IPS-18a (cell line): ENCODE results near the gene TMEM69.

Experiments used
- H3K27ac ChIP-seq: one replicate; pipeline ENCODE4 v1.5.1; 2013; ENCODE audit warnings: low read length
- H3K27me3 ChIP-seq: one replicate; pipeline ENCODE4 v1.6.1; 2013; ENCODE audit warnings: mild to moderate bottlenecking, low read length; ENCODE audit not compliant: control insufficient read depth, insufficient read depth
- H3K36me3 ChIP-seq: one replicate; pipeline ENCODE4 v1.6.1; 2013; ENCODE audit warnings: low read depth, low read length; ENCODE audit not compliant: control insufficient read depth
- H3K4me1 ChIP-seq: one replicate; pipeline ENCODE4 v1.6.1; 2013; ENCODE audit warnings: low read depth, low read length; ENCODE audit not compliant: control insufficient read depth
- H3K4me3 ChIP-seq: one replicate; pipeline ENCODE4 v1.5.1; 2013; ENCODE audit warnings: low read length
- H3K9ac ChIP-seq: one replicate; pipeline ENCODE4 v1.6.1; 2013; ENCODE audit warnings: mild to moderate bottlenecking, low read length, moderate library complexity
- H3K9me3 ChIP-seq: one replicate; pipeline ENCODE4 v1.6.1; 2013; ENCODE audit warnings: low read depth, low read length; ENCODE audit not compliant: control insufficient read depth

The TMEM69 gene, protein sequence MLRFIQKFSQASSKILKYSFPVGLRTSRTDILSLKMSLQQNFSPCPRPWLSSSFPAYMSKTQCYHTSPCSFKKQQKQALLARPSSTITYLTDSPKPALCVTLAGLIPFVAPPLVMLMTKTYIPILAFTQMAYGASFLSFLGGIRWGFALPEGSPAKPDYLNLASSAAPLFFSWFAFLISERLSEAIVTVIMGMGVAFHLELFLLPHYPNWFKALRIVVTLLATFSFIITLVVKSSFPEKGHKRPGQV

DNA sequence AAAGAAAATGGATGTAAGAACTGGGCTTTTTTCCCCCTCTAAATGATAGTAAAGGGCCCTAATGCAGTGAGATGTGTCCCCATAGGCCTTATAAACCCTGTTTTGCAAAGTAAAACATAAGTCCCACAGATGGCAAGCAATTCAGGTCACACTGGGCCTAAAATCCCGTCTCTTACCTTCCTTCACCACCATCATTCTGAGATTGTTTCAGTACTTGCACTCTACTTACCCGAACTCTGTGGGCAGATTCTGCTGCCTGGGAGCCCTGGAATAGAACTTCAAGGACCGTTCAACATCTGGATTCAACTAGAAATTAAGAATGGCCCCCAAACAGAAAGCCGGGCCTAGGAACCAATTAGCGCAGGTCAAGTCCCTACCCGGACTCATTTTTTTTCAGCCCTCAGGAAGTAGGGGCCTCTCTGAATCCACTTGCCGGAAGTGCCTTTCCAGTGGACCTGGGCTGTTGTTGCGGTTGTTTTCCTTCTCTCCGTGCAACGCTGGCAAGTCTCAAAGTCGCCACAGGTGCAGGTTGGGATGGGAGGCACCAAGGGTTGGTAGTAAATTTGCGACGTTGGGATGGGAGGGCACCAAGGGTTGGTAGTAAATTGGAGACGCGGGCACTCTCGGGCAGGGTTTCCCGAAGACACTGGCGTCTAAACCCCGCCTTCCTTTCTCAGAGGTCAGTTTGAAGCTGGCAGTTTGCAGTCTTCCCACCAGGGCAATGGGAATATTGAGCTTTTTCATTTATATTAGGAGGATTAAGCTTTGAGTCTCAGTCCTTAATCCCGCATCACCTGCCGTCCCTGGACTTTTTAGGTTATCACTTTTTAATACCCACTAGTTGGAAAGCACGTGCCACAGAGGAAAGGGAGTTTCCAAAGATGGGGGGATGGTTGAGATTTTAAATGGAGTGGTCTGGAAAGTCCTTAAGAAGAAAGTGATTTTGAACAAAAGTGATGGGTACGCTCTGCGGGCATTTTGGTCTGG, at the start of gene TMEM69:
Gene TMEM69 (plus strand): TSS at position 428 of the 987 bp plus-strand sequence. CDS start 2,888 bp downstream, outside the sequence.
- peak within 1 kb of the TSS; percentile 96 for H3K4me3 ChIP-seq
- H3K36me3 ChIP-seq, result peaks cover 14% of the 10 kb centered on the region
- peak within 1 kb of the TSS; percentile 79 for H3K27ac ChIP-seq
- no peaks in the 10 kb centered on the region for H3K9me3 ChIP-seq
- H3K27me3 ChIP-seq, result no peaks in the 10 kb centered on the region
- peak within 1 kb of the TSS; percentile 99 for H3K9ac ChIP-seq
- H3K4me1 ChIP-seq, result peaks cover 16% of the 10 kb centered on the region

DNA sequence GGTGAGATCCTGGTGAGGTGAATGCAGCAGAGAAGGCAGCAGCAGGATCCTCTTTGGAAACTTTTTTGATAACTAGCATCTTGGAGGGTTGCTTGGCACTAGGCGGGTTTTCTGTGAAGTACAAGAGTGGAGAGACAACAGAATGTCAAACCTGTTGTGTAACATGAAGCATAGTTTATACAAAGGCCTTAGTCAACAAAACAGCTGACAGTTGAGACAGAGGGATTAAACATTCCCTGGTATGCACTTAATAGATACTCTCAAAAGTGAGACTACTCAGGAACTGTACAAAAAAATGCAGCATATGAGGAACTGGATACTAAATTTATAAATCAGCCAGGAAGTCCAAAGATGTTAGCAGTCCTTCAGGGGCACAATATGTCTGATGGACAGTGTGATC, 47.7 kb upstream of the TMEM69 start:
- no peaks in the 10 kb centered on the region for H3K9me3 ChIP-seq
- no peak overlapping the region for H3K9ac ChIP-seq
- peaks cover 84% of the 10 kb centered on the region for H3K36me3 ChIP-seq
- H3K27ac ChIP-seq, result no peak overlapping the region
- no peaks in the 10 kb centered on the region for H3K27me3 ChIP-seq
- H3K4me1 ChIP-seq, result no peaks in the 10 kb centered on the region
- H3K4me3 ChIP-seq, result no peak overlapping the region

DNA sequence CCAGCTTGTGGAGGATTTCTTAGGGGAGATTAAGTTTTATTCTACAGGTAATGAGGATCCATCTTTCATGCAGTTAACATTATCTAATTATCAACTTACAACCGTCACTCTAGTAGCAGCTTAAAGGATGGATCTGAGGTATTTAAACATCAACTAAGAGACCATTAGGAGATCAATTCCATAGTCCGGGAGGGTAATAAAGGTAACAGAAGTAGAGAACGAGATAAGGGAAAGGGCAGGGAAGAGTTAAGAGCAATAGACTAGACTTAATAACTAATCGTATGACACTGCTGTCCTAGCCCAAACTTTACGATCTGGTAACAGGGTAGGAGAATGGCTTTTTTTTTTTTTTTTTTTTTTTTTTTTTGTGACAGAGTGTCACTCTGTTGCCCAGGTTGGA, 44.7 kb upstream of the TMEM69 start:
- no peak overlapping the region for H3K27ac ChIP-seq
- no peak overlapping the region for H3K9ac ChIP-seq
- no peaks in the 10 kb centered on the region for H3K27me3 ChIP-seq
- H3K4me1 ChIP-seq, result no peaks in the 10 kb centered on the region
- H3K36me3 ChIP-seq, result peaks cover 67% of the 10 kb centered on the region
- H3K9me3 ChIP-seq, result no peaks in the 10 kb centered on the region
- no peak overlapping the region for H3K4me3 ChIP-seq

DNA sequence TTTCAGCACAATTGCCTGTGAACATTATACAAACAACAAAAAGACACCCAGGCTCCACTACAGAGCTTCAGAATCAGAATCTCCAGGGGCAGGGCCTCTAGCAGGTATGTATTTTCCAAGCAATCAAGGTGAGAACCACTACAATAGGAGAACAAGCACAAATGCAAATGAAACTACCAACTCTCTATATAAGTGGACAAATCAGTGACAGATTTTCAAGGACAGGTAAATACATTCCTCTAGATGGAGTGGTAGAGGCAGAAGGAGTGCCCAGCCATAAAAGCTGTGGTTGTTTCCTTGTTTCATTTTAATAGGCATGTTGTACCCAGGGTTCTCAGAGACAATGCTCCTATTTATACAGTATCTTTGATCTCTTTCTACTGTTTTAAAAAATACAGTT, 44.0 kb upstream of the TMEM69 start:
- Histone ChIP-seq H3K9me3 (no peaks in the 10 kb centered on the region), H3K27me3 (no peaks in the 10 kb centered on the region), H3K27ac (no peak overlapping the region), H3K4me3 (no peak overlapping the region), H3K4me1 (no peaks in the 10 kb centered on the region), H3K36me3 (peaks cover 64% of the 10 kb centered on the region), H3K9ac (no peak overlapping the region)

DNA sequence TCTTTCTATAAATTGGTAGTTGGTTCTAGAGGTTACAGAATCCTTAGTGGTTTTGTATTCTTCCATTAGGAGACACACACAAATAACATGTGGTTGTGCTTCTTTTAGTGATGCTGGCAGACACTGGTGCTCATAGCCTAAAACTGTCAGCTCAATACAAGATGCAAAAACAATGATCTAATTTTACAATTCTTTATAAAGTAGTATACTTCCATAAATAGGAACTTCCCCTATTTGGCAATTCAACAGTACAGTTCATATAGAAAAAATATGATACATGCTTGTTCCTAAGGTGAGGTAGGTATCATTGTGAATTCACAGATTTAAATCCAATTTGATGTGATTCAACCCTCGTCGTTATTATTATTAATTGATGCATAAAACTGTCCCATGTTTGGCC, 43.3 kb upstream of the TMEM69 start:
- H3K9me3 ChIP-seq, result no peaks in the 10 kb centered on the region
- no peaks in the 10 kb centered on the region for H3K4me1 ChIP-seq
- no peak overlapping the region for H3K9ac ChIP-seq
- peaks cover 65% of the 10 kb centered on the region for H3K36me3 ChIP-seq
- H3K4me3 ChIP-seq, result no peak overlapping the region
- H3K27ac ChIP-seq, result no peak overlapping the region
- no peaks in the 10 kb centered on the region for H3K27me3 ChIP-seq

DNA sequence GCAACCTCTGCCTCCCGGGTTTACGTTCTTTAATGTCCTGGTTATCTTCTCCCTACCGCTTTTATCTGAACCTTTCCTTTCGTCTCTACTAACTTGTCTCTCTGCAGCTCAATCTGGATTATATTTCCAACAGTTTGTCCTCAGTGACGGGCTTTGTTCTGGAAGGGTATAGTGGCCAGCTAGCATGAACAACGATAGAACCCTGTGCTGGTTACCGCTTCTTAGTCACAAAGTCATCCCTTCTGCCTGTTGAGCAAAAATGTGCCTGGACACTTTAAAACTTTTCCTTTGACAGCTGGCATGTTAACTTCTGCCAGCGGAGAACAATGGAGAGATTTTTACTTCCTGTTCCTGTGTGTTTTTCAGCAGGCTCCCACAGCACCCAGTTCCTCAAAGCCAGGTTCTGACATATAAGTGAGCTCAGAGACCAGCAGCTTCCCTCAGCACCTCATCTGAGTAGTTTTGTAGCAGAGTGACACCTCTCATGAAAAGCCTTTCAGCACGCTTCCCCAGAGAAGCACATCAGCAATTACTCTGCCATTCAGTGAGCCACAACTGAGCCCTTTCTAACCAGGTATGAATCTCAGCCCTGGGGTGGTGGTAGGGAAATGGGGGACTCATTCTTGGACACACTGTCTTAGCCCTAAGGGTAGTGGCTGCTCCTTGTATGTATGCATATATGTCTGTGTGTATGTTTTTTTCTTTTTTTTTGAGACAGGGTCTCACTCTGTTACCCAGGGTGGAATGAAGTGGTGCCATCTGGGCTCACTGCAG, 40.5 kb upstream of the TMEM69 start:
- Histone ChIP-seq H3K9me3 (no peaks in the 10 kb centered on the region), H3K4me3 (no peak overlapping the region)

DNA sequence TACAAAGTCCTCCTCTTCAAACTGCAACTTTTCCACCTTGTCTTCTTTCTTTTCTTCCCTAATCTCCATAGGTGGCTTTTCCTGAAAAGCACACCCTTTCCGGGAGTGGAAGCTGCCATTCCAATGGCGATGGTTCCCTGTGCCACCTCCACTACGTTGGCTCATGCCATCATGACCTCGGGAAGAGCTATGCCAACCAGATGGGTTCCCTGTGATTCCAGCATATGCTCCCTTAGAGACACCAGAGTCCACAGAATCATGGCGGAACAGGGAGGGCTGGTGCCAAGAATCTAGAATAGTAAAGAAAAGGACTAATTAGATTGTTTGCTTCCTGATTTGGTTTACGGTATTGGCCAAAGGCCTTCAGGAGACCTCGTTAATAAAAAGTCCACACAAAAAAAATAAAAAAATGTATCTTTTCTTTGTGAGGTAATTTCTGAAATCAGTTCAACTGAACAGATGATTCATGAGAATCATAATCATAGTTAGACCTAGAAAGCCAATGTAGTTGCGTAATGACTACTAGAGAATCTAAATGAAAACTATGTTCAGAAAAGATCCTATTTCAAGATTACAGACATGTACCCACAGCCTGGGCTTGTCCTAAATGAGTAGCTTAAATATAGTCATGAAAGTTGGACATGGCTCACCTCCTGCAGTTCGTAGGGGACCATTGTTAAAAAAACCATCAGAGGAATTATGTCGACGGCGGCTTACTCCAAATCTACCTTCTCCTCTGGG, 33.3 kb upstream of the TMEM69 start:
- Histone ChIP-seq H3K27ac (no peak overlapping the region), H3K9ac (no peak overlapping the region), H3K27me3 (no peaks in the 10 kb centered on the region), H3K9me3 (no peaks in the 10 kb centered on the region), H3K36me3 (peaks cover 95% of the 10 kb centered on the region), H3K4me1 (no peaks in the 10 kb centered on the region), H3K4me3 (no peak overlapping the region)

More for the DNA sequence above, 40.5 kb upstream of the TMEM69 start:
- Histone ChIP-seq H3K27me3 (no peaks in the 10 kb centered on the region), H3K27ac (no peak overlapping the region), H3K4me1 (no peaks in the 10 kb centered on the region), H3K9ac (no peak overlapping the region), H3K36me3 (peaks cover 66% of the 10 kb centered on the region)

DNA sequence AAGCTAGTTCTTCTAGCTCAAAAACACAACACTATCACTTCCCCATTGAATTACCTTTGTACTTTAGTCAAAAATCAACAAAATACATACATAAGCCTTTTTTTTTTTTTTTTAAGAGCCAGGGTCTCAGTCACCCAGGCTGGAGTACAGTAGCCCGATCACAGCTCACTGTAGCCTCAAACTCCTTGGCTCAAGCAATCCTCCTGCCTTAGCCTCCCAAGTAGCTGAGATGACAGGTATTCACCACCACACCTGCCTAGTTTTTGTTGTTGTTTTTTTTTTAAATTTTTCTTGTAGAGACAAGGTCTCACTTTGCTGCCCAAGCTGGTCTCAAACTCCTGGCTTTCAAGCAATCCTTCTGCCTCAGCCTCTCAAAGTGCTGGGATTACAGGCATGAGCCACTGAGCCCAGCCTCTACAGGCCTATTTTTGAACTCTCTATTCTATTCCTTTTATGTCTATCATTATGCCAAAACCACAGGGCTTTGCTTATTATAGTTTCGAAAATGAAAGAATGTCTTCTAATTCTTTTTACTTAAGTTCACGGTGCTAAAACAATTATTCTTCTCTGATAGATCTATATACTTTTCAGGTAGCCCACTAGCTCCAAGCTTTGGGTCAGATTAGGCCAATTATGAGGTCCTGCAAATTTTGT, 31.3 kb upstream of the TMEM69 start:
- Histone ChIP-seq H3K27ac (no peak overlapping the region), H3K4me1 (no peaks in the 10 kb centered on the region), H3K9me3 (no peaks in the 10 kb centered on the region), H3K9ac (no peak overlapping the region), H3K36me3 (peaks cover 92% of the 10 kb centered on the region), H3K4me3 (no peak overlapping the region), H3K27me3 (no peaks in the 10 kb centered on the region)

DNA sequence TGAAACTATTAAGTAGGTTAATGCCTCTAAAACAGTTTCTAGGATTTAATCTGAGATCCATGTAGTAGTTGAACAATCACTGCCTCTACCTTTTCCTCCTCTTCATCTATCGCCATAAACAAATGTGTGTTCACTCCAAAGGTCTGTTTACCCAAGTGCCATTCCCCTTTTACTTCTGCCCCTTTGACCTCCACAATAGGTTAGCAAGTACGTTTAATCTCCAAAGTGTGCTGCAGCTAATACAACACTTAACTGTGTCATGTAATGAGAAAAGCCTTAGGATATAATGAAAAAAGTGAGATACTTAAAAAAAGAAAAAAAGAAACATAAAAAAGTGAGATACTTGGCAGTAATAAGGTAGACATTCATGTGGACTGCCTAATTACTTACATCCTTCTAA, 29.8 kb upstream of the TMEM69 start:
- Histone ChIP-seq H3K27me3 (no peaks in the 10 kb centered on the region), H3K4me3 (no peak overlapping the region), H3K9me3 (no peaks in the 10 kb centered on the region), H3K9ac (no peak overlapping the region), H3K4me1 (no peaks in the 10 kb centered on the region), H3K36me3 (peaks cover 82% of the 10 kb centered on the region), H3K27ac (no peak overlapping the region)

DNA sequence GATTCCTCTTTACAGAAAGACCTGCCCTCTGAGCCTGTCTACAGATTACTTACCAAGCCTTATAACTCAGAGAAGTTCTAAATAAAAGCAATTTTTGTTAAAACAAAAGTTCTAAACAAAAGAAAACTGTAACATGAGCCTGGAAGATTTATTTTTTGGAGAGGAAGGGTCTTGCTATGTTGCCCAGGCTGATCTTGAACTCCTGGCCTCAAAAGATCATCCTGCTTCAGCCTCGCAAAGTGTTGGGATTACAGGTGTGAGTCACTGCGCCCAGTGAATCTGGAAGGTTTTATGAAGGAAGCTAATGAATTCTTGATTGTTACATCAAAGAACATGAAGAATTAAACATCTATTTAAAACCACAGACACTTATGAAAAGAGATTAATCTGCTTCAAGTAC, 28.8 kb upstream of the TMEM69 start:
- no peaks in the 10 kb centered on the region for H3K27me3 ChIP-seq
- H3K4me1 ChIP-seq, result no peaks in the 10 kb centered on the region
- H3K9ac ChIP-seq, result no peak overlapping the region
- no peak overlapping the region for H3K4me3 ChIP-seq
- H3K27ac ChIP-seq, result no peak overlapping the region
- H3K9me3 ChIP-seq, result no peaks in the 10 kb centered on the region
- peaks cover 77% of the 10 kb centered on the region for H3K36me3 ChIP-seq
